WERI-Rb-1 (cell line): ENCODE data around the gene DMD.

Experiments
- DNase-seq: peaks from one replicate; pipeline ENCODE4 v3.0.0-alpha.2; 2020
- H3K27ac ChIP-seq: fragments of 250-450 bp; sonication (Bioruptor Pico); 2 replicates; pipeline ENCODE4 v1.5.1; 2020; ENCODE audit warnings: mild to moderate bottlenecking, moderate library complexity
- H3K27me3 ChIP-seq: fragments of 250-450 bp; sonication (Bioruptor Pico); 2 replicates; pipeline ENCODE4 v1.5.1; 2021; ENCODE audit warnings: mild to moderate bottlenecking, low read depth, moderate library complexity; ENCODE audit not compliant: insufficient read depth, severe bottlenecking
- H3K36me3 ChIP-seq: fragments of 250-450 bp; sonication (Bioruptor Pico); 2 replicates; pipeline ENCODE4 v1.5.1; 2020; ENCODE audit warnings: mild to moderate bottlenecking, moderate library complexity
- H3K4me3 ChIP-seq: 2 replicates; pipeline ENCODE4 v1.5.1; 2011; ENCODE audit warnings: low read depth, mild to moderate bottlenecking, control low read depth, low read length
- H3K9me3 ChIP-seq: fragments of 250-450 bp; sonication (Bioruptor Pico); 2 replicates; pipeline ENCODE4 v1.5.1; 2021; ENCODE audit warnings: mild to moderate bottlenecking, moderate library complexity; ENCODE audit not compliant: severe bottlenecking
- CTCF ChIP-seq: IDR thresholded peaks from 2 replicates; pipeline ENCODE4 v1.5.1; 2011; ENCODE audit warnings: low read depth, mild to moderate bottlenecking, control low read depth, inconsistent platforms, low read length

Gene DMD

GRCh38 chrX:31819455-31819854 is 1391.9 kb downstream of the DMD start:
- no peak for TF ChIP-seq CTCF
- H3K27ac ChIP-seq, result no peak overlapping the region
- no peaks in the 10 kb centered on the region for H3K27me3 ChIP-seq
- H3K9me3 ChIP-seq, result no peaks in the 10 kb centered on the region
- no peak overlapping the region for H3K4me3 ChIP-seq
- no peaks in the 10 kb centered on the region for H3K36me3 ChIP-seq
- no peak for DNase-seq

GRCh38 chrX:31811106-31811505 is 1400.2 kb downstream of the DMD start:
- Histone ChIP-seq H3K27ac (no peak overlapping the region), H3K27me3 (peaks cover 2% of the 10 kb centered on the region)

GRCh38 chrX:31808357-31808756 is 1403.0 kb downstream of the DMD start:
- no peaks in the 10 kb centered on the region for H3K27me3 ChIP-seq

More at GRCh38 chrX:31811106-31811505, 1400.2 kb downstream of the DMD start:
- Histone ChIP-seq H3K9me3 (no peaks in the 10 kb centered on the region), H3K36me3 (no peaks in the 10 kb centered on the region), H3K4me3 (no peak overlapping the region)
- TF ChIP-seq CTCF, result no peak
- no peak for DNase-seq

GRCh38 chrX:31807165-31807564 is 1404.2 kb downstream of the DMD start:
- no peak overlapping the region for H3K27ac ChIP-seq
- TF ChIP-seq CTCF, result no peak
- DNase-seq, result no peak
- no peaks in the 10 kb centered on the region for H3K36me3 ChIP-seq
- H3K9me3 ChIP-seq, result no peaks in the 10 kb centered on the region
- H3K27me3 ChIP-seq, result no peaks in the 10 kb centered on the region
- H3K4me3 ChIP-seq, result no peak overlapping the region

More at GRCh38 chrX:31808357-31808756, 1403.0 kb downstream of the DMD start:
- H3K27ac ChIP-seq, result no peak overlapping the region
- no peak for DNase-seq
- no peak overlapping the region for H3K4me3 ChIP-seq
- TF ChIP-seq CTCF, result no peak
- H3K36me3 ChIP-seq, result no peaks in the 10 kb centered on the region
- no peaks in the 10 kb centered on the region for H3K9me3 ChIP-seq

- no peak overlapping the region for H3K27ac ChIP-seq
- H3K4me3 ChIP-seq, result no peak overlapping the region
- no peaks in the 10 kb centered on the region for H3K9me3 ChIP-seq
- DNase-seq, result no peak
- H3K27me3 ChIP-seq, result no peaks in the 10 kb centered on the region
- TF ChIP-seq CTCF, result no peak
- H3K36me3 ChIP-seq, result no peaks in the 10 kb centered on the region
Observed at GRCh38 chrX:31805781-31806180, 1405.6 kb downstream of the DMD start.

GRCh38 chrX:31800219-31800618 is 1411.1 kb downstream of the DMD start:
- H3K9me3 ChIP-seq, result no peaks in the 10 kb centered on the region
- H3K27me3 ChIP-seq, result no peaks in the 10 kb centered on the region
- H3K4me3 ChIP-seq, result no peak overlapping the region
- TF ChIP-seq CTCF, result no peak
- DNase-seq, result no peak
- H3K36me3 ChIP-seq, result no peaks in the 10 kb centered on the region
- no peak overlapping the region for H3K27ac ChIP-seq
